NCI-H1092 (cell line): Measurements from ENCODE around the gene JAK1.

Experiments
- DNase-seq: peaks from one replicate; lab custom pipeline; 2025; lab: John Stamatoyannopoulos, UW

Gene JAK1

GRCh38 chr1:64980745-64981600 lies 14.6 kb upstream of the JAK1 start:
- no peak for DNase-seq

DNA sequence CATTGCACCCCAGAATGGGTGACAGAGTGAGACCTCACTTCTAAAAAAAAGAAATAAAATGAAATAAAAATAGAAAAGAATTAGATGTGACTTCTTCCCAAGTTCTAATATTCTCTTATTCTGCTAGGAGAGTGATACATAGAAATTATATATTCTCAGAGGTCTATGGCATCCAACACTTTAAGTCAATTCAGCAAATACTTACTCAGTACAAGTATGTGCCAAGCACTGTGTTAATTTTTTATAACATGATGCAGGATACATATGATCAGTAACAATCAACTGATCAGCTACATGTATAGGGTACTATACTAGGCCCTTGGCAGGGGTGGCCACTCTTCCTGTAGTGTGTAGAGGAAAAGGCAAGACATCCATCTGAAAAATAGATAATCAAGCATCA lies 13.0 kb upstream of the JAK1 start:
- no peak for DNase-seq

- DNase-seq: no peak
Observed at GRCh38 chr1:64976361-64976760, 10.0 kb upstream of the JAK1 start.

GRCh38 chr1:64975740-64976139 lies 9.4 kb upstream of the JAK1 start:
- DNase-seq: no peak

DNA sequence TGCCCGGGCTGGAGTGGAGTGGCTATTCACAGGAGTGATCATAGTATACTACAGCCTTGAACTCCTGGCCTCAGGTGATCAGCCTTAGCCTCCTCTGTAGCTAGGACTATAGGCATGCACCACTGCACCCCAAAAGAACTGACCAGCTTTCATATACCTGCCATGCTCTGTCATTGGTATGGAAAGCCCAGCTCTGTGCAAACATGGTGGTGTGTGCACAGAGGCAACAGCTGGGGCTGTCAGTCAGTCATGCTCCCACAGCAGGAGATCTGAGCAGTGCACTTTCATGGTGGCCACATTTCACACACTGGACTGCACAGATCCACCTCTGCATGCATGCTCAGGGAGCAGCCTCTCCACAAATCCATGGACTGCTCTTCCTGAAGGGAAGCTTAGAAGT lies 8.8 kb upstream of the JAK1 start:
- no peak for DNase-seq

GRCh38 chr1:64974288-64974825 lies 8.0 kb upstream of the JAK1 start:
- no peak for DNase-seq

GRCh38 chr1:64973061-64973647 lies 6.8 kb upstream of the JAK1 start:
- DNase-seq: no peak

DNA sequence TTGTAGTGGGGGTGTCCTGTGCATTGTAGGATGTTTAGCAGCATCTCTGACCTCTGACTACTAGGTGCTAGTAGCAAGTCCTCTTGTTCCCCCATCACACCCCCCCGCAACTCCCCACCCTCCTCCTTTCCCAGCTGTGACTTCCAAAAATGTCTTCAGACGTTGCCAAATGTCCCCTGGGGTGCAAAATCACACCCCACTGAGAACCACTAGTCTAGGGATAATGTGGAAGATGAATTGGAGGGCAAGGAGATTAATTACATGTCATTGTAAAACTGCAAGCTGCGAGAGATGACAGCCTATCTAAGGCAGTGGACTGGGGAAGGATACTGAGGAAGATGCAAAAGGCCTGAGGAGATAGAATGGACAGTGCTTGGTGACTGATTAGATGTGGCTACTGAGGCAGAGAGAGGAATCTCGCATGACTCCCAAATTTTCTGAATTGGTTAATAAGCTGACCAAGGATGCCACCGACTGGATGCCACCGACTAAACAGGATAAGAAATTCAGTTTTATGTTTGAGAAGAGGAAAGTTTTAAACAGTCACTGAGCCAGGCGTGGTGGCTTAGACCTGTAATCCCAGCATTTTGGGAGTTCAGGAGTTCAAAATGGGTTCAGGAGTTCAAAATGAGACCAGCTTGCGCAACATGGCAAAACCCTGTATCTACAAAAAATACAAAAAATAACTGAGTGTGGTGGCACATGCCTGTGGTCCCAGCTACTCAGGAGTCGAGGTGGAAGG lies 3.1 kb upstream of the JAK1 start:
- no peak for DNase-seq

DNA sequence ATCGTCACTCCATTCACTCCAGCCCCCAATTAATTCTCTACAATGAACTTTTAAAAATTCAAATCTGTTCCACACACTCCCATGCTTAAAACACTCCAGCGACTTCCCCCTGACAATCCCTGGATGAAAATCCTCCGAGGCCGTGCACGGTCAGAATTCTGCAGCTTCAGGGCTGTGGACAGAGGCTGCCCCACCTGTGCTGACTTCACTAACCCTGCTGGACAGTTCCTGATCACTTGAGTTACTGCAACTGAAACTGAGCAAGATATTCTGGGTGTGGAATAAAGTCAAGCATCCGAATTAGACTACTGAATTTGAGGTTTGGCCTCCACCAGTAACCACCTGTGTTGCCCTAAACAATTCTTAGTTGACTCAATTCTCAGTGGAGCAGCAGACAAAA lies 1.0 kb upstream of the JAK1 start:
- no peak for DNase-seq

DNA sequence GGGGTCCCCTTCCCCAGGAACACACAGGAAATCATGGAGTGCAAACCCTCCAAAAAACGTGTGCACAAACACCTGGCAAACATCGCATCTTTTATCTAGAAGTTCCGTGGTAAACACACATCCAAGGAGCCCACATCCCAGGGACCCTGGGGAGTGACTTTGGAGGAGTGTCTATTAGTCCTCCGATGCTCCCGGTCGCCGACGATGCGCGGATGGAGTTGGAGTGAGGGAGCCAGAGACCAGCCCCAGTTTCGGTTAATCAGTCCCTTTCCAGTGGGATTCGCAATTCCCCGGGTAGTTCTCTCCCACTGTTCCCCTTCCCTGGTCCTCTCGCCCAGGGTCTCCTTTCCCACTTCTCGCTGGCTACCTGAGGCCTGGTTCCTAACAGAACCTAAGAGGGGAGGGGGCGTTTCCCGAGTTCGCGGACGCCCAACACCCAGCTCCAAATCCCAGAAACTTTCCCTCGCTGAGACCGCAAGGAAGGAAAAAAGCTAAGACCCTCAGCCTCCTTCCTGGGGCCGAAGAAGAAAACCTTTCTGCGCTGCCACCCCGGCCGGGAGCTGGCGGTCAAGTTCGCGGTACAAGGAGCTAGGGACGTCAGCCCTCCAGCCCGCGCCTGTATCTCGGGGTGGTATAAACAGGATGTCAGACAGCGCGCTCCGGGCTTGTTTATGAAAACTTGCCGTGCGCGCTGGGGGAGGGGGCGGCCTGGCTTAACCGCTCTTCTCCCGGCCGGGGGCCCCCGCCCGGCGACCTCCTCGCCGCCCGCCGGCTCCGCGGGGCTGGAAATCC lies 787 bp downstream of the JAK1 start:
- DNase-seq: no peak

DNA sequence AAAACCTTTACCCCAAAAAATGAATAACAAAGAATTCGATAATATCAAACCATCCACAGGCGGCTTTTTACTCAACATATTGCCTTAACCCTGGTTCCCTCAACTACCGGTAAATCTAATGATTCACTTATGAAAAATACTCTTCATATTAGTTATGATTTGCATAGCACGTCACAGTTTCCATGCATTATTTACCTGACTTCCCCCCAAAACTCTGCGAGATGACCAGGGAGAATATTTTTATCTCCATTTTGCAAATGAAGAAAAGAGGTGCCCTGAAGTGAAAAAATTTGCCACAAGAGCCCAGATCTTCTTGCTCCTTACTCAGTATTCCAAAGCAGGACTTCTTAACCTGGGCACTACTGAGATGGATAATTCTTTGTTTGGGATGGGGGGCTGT lies 2.9 kb downstream of the JAK1 start:
- DNase-seq: no peak

DNA sequence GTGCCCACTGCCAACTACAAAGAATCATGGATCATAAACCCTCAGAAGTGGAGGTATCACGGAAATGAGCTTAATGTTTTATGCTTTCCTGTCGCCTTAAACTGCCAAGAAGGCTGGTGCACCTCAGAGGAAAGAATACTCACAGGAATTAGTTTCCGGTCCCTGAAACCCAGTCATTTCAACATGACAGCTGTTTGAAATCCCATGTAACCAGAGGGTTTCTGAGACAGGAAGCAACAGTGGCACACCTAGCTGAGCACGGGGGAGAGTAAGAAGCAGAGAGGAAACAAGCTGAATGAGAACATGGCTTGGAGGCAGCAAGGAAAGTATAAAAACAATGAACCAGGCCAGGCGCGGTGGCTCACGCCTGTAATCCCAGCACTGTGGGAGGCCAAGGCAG lies 3.9 kb downstream of the JAK1 start:
- no peak for DNase-seq

DNA sequence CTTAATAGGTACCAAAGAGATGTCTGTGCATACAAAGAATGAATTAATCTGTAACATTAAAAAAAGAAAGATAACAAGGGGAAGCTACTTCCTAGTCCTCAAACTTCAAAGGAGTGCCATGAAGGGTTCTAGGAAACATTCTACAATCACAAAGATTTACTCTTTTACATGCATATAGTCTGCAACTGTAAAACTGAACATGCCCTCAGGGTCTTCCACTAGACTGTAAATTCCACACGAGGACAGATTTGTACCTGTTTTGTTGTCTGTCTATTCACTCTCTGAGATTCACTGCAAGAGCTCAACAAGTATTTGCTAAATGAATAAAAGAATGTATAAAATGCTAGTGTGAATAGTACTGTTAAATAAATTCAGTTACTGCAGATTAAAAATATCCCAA lies 4.4 kb downstream of the JAK1 start:
- no peak for DNase-seq

DNA sequence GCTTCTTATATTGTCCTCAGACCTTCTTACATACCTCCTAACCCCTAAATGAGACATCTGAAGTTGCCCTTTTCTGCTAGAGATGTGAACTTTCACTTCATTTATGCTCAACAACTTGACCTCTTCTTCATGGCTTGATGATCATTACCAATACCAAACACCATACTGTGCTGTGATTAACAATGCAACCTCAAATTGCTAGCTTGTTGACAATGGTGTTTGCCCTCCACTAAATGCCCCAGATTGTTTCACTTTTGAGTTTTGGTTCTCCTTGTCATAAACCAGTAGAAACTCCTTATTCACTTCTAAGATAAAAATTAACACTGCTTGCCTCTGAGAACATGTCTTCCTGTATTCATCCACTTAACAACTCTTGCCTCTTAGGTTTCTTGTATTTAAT lies 5.6 kb downstream of the JAK1 start:
- no peak for DNase-seq

DNA sequence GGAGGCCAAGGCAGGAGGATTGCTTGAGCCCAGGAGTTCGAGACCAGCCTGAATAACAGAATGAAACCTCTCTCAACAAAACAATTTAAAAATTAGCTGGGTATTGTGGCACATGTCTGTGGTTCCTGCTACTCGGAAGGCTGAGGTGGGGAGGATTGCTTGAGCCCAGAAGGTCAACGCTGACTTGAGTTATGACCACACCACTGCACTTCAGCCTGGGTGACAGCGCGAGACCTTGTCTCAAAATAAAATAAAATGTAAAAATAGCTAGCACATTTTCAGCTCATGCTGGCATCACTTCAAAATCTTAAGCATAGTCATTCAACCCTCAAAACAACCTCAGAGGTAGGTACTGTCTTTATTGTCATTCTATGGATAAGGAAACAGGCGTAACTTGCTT lies 6.4 kb downstream of the JAK1 start:
- DNase-seq: no peak

- DNase-seq: no peak
Observed at GRCh38 chr1:64956733-64957441, 9.5 kb downstream of the JAK1 start.

- DNase-seq: no peak
Observed at GRCh38 chr1:64956010-64956640, 10.2 kb downstream of the JAK1 start.

- no peak for DNase-seq
Observed at GRCh38 chr1:64955097-64956009, 11.0 kb downstream of the JAK1 start.

- no peak for DNase-seq
Observed at GRCh38 chr1:64953241-64953640, 13.1 kb downstream of the JAK1 start.

DNA sequence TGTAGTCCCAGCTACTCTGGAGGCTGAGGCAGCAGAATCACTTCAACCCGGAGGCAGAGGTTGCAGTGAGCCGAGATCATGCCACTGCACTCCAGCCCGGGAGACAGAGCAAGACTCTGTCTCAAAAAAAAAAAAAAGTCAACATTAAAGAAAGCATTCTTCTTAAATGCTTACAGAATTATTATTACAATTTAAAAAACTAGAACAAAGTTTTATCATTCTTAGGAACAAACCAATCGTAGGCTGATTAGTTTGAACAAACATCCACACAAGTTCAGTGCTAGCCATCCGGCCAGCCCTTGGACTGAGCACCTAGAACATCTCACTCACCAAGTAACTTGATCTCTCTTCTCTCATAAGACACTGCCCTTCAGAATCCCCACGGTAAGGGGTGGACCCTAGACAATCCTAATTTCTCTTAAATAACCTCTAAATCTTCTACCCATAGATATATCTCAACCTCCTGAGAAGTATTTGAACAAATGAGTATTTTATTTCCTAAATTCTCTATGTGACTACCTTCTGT lies 16.0 kb downstream of the JAK1 start:
- no peak for DNase-seq
